Coronary artery (tissue), 2 donors: ENCODE measurements around the gene DTX3L.

Experiments used
- DNase-seq: peaks from one replicate; pipeline ENCODE4 v3.0.0-alpha.2; 2017; ENCODE audit warnings: low spot score
- H3K27ac ChIP-seq, 2 donors: fragments of 200-600 bp; sonication (generic); one replicate each; pipeline ENCODE4 v1.5.1; 2016 to 2019
- H3K4me3 ChIP-seq: fragments of 200-600 bp; sonication (generic); 2 replicates; pipeline ENCODE4 v1.5.1; 2016; ENCODE audit warnings: mild to moderate bottlenecking, moderate library complexity
- CTCF ChIP-seq: fragments of 200-600 bp; sonication (generic); IDR thresholded peaks from one replicate; pipeline ENCODE4 v1.5.1; 2019; ENCODE audit warnings: antibody characterized with exemption

Gene DTX3L

DNA sequence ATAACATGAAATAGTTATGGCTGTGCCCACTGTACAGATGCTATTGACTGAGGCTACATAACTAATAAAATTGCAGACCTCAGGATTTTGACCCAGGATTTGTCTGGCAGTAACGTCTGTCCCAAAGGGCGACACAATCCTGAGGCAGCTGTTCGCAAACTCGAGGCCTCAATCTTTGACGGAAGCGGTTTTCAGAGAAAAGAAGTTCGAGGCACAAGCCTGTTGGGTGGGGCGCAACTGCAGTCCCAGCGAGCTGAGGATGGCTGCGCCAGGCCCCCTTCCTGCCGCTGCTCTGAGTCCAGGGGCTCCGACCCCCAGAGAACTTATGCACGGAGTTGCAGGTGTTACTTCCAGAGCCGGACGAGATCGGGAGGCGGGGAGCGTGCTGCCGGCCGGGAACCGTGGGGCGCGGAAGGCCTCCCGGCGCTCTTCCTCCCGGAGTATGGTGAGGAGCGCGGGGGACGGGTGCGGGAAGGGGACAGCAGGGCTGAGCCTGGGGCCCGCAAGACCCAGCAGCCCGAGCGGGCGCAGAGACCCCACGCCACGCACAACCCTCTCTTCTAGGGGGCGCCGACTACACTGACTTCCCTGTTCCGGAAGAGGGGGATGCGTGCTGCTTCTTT is 13.4 kb downstream of the DTX3L start, which contains the start of gene PARP15:
TSS of gene PARP15 (plus strand) at position 242 of the 623 bp plus-strand sequence. CDS start at position 260, 18 bp downstream.
- no peak for TF ChIP-seq CTCF
- Histone ChIP-seq H3K4me3 (peak within 1 kb of the TSS; percentile 71), H3K27ac (no peak within 1 kb of the TSS)
- no peak for DNase-seq

DNA sequence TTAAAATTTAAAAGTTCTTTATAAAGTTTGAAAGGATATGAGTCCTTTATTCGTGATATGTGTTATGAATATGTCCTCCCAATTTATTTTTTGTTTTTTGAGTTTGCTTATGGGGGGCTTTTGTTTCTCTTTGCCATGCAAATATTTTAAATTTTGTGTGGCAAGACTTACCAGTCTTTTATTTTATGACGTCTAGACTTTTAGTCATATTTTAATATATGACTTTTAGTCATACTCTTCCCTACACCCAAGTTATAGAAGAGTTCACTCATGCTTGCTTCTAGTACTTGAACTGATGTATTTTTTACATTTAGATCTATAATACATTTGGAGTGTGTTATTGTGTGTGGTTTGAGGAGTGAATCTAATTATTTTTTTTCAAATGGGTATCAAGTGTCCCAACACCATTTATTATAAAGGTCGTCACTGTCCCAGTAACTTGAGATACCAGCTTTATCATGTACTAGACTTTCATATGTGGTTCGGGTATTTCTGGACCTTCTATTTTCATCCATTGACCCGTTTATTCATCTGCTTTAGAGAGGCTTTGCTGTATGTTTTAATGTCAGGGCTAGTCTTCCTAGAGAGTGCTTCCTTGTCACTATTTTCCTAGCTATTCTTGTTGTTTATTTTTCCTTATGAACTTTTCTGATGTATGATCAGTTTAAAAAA is 14.1 kb downstream of the DTX3L start:
- Histone ChIP-seq H3K27ac (no peak overlapping the region), H3K4me3 (no peak overlapping the region)
- DNase-seq, result no peak
- no peak for TF ChIP-seq CTCF

DNA sequence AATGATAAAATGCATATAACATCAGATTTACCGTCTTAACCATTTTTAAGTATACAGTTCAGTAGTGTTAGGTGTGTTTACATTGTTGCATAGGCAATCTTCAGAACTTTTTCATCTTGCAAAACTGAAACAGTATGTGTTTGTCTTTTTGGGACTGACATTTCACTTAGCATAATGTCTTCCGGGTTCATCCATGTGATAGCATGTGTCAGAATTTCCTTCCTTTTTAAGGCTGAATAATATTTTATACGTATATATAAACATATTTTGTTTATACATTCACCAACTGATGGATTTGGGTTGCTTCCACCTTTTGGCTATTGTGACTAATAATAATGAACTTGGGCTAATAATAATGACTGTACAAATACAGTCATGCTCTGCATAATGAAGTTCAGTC is 16.3 kb downstream of the DTX3L start:
- DNase-seq, result no peak
- no peak for TF ChIP-seq CTCF
- no peak overlapping the region for H3K27ac ChIP-seq
- no peak overlapping the region for H3K4me3 ChIP-seq

DNA sequence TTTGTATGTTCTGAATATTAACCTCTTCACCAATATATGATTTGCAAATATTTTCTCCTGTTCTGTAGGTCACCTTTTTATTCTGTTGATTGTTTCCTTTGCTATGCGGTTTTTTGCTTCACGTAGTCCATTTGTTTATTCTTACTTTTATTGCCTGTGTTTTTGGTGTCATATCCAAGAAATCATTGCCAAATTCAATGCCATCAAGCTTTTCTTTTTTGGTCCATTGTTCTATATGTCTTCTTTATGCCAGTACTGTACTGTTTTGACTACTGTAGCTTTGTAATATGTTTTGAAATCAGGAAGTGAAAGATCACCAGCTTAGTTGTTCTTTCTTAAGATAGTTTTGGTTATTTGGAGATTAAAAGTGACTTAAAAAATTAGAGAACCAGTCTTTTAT is 17.5 kb downstream of the DTX3L start:
- H3K4me3 ChIP-seq, result no peak overlapping the region
- DNase-seq, result no peak
- H3K27ac ChIP-seq, result no peak overlapping the region
- TF ChIP-seq CTCF, result no peak

DNA sequence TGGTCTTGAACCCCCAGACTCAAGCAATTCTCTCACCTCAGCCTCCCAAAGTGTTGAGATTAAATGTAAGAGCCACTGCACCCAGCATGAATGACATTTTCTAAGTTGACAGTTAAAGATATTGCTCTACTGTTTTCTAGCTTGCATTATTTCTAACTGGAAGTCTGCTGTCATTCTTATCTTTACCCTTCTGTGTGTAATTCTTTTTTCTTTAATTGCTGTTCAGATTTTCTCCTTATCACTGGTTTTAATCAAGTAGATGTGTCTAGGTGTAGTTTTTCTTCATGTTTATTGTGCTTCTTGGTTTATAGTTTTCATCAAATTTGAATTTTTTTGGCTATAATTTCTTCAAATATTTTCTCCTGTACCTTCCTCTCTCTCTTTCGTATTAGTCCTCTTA is 18.3 kb downstream of the DTX3L start:
- DNase-seq, result no peak
- no peak for TF ChIP-seq CTCF
- Histone ChIP-seq H3K27ac (no peak overlapping the region), H3K4me3 (no peak overlapping the region)

- Histone ChIP-seq H3K4me3 (no peak overlapping the region), H3K27ac (no peak overlapping the region)
- DNase-seq, result no peak
- TF ChIP-seq CTCF, result no peak
Measured at GRCh38 chr3:122586098-122586497, 22.0 kb downstream of the DTX3L start.
